ENCODE measurements around the gene SH3PXD2A.
"Not testable (repeated sequence)": the region's sequence is repeated elsewhere in the genome, so short reads cannot be mapped to it uniquely, and the experiment has no call there.

The SH3PXD2A gene

DNA sequence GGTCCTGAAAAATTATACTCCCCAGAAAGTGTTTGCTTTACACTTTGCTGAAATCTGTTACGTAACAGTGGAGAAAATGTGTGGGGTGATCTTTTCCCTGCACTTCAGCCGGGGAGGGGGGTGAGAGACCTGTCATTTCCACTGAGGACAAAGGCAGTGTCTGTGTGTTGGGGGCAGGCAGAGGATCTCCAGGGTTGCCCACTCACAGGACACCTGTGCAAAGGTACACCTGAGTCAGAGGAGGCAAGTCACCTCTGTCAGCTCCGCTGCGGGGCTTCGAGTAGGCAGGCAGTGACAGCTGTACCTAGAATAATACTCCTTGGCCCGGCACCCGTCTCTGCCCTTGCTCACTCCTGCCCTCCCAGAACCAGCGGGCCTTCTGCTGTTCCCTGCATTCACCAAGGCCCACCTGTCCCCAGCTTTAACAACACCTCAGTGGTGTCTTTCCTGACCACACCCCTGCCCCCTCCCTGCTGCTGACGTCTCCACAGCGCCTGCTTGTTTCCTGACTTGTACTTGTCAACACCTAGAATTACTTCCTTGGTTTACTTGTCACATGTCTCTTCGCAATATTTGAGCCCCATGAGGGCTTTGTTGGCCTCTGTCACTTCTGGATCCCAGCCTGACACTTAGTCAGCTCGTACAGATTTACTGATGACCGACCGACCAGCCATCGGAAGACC is 202.6 kb downstream of the SH3PXD2A start:
- DNase-seq (ENCODE audit: low read depth in 4 of 4, low spot score in 1 of 4) = no peak

DNA sequence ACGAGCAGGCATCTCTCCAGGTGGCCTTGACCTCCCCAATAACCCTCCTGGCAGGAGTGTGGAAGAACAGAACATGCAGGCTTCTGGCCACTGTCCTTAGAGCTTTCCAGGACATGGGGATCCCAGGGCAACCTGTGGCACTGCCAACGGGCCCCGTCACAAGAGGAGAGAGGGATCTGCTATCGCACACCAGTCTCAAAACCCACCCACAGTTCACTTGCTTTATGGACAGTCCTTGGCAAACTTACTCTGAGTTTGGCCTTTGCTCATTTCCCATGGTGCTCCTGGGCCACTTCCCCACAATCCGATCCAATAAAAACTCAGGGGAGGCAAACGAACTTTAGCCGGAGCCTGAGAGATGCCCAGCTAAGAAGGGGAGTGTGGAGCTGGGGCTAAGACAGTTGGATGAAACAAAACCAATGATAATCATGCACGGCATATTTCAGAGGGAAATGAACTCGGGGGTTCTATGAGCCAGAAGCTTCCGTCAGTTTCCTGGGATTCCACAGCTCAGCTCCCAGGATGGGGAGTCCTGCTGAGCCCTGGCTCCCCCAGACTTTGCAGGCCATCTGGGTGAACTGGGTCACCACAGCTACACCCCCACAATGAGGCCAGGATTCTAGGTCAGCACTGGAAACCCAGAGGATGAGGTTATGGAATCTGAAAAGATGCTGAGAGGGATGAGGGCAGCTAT is 203.4 kb downstream of the SH3PXD2A start:
- no peak for DNase-seq (ENCODE audit: low read depth in 4 of 4, low spot score in 1 of 4)

DNA sequence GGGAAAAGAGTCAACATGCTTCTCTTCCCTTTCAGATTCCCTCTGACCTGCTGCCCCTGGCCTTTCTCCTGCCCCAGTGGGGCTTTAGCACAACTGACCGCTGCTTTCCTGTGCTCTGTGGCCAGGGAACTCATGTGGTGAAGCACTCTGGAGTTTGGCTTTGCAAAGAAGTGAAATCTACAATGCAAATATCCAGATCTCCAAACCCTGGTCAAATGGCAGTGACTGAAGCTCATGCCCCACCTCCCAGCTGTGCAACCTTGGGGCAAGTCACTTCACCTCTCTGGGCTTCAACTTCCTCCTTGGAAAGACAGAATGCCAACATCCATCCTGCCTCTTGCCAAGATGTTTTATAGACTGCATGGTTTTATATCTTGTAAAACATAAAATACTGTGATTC is 204.0 kb downstream of the SH3PXD2A start:
- DNase-seq (ENCODE audit: low read depth in 4 of 4, low spot score in 1 of 4) = no peak

DNA sequence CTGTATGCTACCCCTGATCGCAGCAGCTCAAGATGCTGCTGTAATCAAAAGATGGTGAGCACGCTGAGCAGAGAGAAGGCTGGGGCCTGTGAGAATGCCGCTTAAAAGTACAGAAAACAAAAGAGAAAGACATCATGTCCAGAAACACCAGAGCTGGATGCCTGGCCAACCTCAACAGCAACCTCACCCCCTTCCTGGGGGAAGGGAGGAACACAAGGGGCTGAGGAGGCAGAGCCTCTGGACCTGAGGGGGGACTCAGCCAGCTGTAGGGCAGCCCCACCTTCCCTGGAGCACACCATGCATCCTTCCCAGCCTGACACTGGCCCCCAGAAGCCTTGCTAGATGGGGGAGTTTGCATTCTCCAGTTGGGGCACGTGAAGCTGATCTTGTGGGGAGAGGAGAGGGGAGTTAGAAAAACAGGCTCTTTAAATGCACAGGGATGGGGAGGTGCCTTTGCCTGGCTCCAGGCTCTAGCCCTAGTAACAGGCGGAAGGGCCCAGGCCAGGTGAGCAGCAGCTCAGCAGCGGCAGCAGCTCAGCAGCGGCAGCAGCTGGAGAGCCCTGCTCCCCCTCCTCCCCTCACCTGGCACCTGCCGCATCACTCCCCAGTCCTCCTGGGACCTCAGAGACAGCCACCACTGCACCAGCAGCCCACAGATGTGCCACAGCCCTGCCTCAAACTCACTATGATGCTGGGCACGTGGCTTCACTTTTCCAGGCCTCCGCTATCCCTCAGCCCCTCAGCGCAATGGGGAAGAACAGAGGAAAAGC is 205.5 kb downstream of the SH3PXD2A start:
- no peak for DNase-seq (ENCODE audit: low read depth in 4 of 4, low spot score in 1 of 4)

DNA sequence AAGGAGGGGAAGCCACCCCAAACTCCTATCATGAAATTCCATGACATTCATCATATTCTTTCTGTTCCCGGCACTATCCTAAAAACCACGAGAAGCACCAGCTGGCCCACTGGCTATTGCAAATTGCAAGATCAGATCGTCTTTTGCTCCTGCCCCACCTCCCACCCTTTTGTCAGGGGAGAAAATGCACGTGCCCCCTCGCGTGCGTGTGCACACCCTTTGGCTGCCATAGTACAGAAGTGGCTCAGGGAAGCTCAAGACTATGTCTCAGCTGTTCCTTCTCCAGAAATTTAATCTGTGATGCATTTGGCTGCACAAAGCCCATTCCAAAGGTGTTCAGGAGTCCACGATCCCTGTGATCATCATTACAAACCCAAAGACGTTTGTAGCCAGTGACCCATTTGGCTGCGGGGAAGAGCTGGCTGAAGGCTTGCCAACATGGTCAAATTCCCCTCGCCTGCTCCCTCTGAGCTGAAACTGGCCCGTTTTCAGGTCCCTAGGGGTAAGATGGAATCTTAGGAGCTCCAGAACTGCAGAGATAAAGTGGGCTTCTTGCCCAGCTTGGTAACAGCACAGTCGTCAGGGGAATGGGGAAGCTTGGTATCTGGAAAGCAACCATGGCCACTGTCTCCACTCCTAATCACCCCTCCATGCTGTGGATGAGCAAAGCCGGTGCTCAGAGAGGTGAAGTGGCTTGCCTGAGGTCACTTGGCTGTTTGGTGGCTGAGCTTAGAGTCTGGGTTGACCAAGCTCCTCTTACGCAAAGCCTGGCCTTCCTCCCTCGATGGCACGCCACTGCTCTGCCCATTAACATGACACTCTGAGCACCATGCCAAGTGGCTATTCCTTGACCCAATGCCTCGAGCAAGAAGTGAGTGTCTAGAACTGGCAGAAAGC is 206.5 kb downstream of the SH3PXD2A start:
- DNase-seq (ENCODE audit: low read depth in 4 of 4, low spot score in 1 of 4) = no peak

- no peak for DNase-seq (ENCODE audit: low read depth in 4 of 4, low spot score in 1 of 4)
Measured at GRCh38 chr10:103648251-103648635, 207.1 kb downstream of the SH3PXD2A start.

GRCh38 chr10:103646304-103646703 is 209.1 kb downstream of the SH3PXD2A start:
- no peak for DNase-seq (ENCODE audit: low read depth in 4 of 4, low spot score in 1 of 4)

DNA sequence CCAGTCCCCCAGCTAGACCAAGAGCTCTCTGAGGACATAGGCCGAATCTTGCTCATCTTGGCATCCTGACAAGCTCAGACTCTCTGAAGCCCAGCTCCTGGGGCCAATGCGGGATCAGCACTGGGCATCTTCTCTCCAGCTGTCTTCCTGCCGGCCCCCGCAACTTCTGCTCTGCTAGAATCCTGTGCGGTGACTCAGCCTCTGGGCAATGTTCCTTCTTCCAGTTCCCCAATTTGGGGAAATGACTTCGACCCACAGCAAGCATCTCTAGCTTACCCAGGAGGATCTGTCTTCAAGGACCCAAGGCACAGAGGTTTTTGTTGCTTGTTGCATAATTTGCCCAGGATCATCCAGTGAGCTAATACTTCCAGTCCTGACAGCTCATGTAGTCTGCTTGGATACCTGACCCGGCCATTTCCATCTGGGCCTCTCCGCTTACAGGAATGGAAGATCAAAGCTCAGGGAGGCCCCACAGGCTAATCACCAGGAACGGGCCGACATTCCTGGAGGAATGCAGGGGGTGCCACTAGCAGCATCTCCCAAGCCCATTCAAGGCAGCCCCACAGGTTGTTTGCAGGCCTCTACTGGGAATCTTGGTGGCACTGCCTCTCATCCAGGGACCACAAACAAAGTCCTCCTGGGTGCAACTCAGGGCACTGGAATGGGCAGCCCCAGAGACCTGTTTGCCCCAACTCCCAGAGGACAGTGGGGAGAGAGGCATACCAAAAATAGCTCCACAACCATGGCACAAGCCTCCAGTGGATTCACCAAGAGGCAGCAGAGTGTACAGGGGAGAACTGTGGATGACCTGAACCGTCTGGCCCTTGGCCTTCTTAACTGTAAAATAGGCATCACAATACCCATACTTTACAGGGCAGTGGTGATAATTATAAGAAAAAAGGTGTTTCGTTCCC is 210.0 kb downstream of the SH3PXD2A start:
- no peak for DNase-seq (ENCODE audit: low read depth in 4 of 4, low spot score in 1 of 4)

DNA sequence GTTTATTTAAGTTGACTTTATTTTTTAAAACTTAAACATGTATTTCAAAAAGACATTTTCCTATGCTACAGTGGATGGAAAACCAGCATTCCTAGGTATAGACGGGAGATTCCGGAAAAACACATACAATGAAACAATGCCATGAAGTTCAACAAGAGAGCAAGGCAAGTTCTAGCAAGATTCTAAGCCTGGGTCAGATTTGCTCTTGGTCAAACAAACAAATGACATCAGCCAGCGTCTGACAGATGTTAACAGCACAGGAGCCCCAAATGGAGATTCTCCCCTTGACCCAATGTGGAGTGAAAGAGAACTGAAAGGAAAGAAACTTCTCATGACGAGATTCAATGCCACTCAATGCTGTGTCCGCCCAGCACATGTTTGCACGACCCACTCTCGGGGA is 212.0 kb downstream of the SH3PXD2A start:
- DNase-seq (ENCODE audit: low read depth in 4 of 4, low spot score in 1 of 4) = no peak

GRCh38 chr10:103641326-103641725 is 214.1 kb downstream of the SH3PXD2A start:
- no peak for DNase-seq (ENCODE audit: low read depth in 4 of 4, low spot score in 1 of 4)

- DNase-seq (ENCODE audit: low read depth in 4 of 4, low spot score in 1 of 4) = no peak
Measured at GRCh38 chr10:103640436-103641181, 214.8 kb downstream of the SH3PXD2A start.

DNA sequence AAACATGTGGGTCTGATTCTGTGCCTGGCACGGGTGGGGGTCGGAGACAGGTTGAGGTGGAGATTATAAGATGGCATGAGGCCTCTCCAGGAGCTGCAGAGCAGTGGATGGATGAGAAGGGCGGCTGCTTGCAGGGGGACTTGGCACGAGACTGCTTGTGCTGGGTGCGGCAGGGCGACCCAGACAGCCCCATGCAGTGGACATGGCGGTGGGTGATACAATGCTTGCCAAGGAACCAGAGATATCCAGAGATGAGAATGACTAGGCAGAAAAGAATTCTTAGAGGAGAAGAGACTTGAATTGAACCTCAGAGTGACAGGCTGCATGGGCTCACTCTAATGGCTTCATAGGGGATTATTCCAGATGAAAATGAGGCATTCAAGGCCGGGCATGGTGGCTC is 216.4 kb downstream of the SH3PXD2A start:
- no peak for DNase-seq (ENCODE audit: low read depth in 4 of 4, low spot score in 1 of 4)

DNA sequence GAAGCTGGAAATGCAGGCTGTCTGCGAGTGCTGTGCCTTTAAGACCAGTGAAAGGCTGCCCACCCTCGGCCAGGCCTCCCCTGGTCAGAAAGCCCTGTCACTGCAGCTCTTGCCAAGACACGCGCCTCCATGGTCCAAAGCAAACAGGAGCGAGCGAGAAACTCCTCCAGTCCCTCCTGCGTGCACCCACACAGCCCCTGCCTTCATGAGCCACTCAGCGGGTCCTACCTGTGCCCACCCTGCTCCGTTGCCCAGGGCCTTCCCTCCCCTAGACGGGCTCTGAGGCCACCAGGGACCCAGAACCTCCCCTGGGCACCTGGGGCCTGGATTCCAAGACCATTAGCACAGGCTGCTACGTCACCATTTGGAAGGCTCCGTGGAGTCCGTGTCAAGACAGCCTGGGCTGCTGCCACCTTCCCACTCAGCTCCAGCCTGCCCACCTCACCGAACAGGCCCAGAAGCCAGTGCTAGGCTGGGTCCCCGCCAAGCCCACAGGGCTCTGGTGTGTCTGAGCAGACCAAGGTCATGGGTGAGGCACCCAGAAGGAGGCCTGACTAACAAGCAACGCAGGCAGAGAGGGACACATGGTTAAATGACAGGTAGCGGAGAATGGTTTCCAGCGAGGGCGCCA is 217.3 kb downstream of the SH3PXD2A start:
- no peak for DNase-seq (ENCODE audit: low read depth in 4 of 4, low spot score in 1 of 4)

GRCh38 chr10:103637011-103637410 is 218.4 kb downstream of the SH3PXD2A start:
- DNase-seq (ENCODE audit: low read depth in 4 of 4, low spot score in 1 of 4) = no peak

GRCh38 chr10:103636492-103636891 is 218.9 kb downstream of the SH3PXD2A start:
- DNase-seq (ENCODE audit: low read depth in 4 of 4, low spot score in 1 of 4) = no peak

- DNase-seq (ENCODE audit: low read depth in 4 of 4, low spot score in 1 of 4) = no peak
Measured at GRCh38 chr10:103635580-103635979, 219.8 kb downstream of the SH3PXD2A start.

DNA sequence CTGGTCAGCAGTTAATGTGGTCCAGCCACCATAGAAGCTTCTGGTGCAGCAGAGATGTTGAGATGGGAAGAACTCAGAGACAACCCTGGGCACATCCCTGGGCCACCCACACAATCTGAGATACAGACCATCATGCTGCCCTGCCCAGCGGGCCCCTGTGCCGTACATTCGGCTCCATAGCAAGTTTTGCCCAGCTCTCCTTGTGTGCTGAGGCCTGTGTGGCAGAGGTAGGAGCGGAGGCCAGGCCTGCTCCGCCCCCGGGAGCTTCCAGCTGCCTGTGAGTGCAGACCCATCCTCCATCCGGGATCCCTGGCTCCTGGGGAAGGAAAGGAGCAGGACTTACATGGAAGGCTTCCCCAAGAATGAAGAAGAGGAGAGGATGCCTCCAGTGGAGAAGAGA is 221.5 kb downstream of the SH3PXD2A start:
- no peak for DNase-seq (ENCODE audit: low read depth in 4 of 4, low spot score in 1 of 4)

DNA sequence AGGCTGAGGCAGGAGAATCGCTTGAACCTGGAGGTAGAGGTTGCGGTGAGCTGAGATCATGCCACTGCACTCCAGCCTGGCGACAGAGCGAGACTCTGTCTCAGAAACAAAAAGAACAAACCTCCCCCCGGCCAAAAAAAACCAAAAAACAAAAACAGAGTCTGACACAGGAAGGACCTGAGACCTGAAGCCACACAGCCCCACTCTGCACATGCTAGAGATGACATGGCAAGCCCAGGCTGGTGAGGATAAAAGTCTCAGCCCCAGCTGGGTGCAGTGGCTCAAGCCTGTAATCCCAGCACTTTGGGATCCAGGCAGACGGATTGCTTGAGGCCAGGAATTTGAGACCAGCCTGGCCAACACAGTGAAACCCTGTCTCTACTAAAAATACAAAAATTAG is 222.5 kb downstream of the SH3PXD2A start:
- not testable (repeated sequence) for DNase-seq (ENCODE audit: low read depth in 4 of 4, low spot score in 1 of 4)

- no peak for DNase-seq (ENCODE audit: low read depth in 4 of 4, low spot score in 1 of 4)
Measured at GRCh38 chr10:103632247-103632642, 223.1 kb downstream of the SH3PXD2A start.

Measured in stimulated activated CD4-positive, alpha-beta T cell treated with anti-CD3 and anti-CD28 coated beads, Interleukin-1b, Interleukin-23, amount 100 ng/mL, for 24 hours (primary cell).